Stimulated activated CD8-positive, alpha-beta memory T cell treated with anti-CD3 and anti-CD28 coated beads, Interleukin-7, amount 100 ng/mL, for 1 hour (primary cell): ENCODE data around the gene SDSL.

Experiments used
- DNase-seq, 2 donors: peaks; one replicate each; pipeline ENCODE4 v3.0.0-alpha.2; 2020; ENCODE audit warnings: low read depth in 2 of 2

Gene SDSL

GRCh38 chr12:113396828-113397496 is 25.2 kb upstream of the SDSL start:
- no peak for DNase-seq

GRCh38 chr12:113397497-113398197 is 24.5 kb upstream of the SDSL start:
- no peak for DNase-seq

DNA sequence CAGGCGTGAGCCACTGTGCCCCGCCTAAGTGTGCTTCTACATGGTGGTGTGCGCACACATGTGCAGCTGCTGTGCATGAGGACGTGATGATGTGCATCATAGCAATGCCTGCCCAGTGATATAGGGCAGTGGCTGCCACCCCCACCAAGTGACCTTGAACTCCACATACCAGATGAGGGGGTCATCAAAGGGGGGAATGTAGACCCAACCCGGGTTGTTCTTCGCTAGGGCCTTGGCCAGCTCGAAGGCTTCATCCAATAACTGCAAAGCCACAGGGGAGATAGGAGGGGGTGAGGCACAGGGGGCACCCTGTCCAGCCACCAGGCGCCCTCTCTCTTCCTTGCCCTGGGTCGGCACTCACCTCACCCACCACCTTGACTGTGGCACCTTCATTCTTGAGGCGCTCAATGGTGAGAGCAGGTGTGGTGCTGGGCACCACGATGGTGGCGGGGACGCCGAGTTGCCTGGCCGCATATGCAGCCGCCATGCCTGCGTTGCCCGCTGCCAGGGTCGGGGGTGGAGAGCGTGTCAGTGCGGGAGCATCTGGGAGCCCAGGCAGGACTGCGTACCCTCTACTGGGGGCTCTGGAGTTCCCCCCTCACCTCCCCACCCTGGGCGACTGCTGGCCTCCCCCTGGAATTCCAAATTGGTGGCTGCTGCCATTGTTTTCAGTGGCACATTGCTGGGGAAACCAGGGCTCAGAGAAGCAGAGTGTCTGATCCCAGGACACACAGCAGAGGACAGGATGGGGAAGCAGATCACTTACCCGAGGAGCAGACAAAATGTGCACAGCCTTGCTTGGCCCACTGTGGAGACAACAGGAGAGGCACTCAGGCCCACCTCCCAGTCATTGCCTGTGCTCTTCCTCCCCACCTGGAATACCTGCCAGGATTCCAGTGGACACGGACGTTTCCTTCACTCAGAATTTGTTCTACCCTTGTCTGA is 23.6 kb upstream of the SDSL start:
- no peak for DNase-seq

GRCh38 chr12:113399490-113399889 is 22.7 kb upstream of the SDSL start:
- no peak for DNase-seq

DNA sequence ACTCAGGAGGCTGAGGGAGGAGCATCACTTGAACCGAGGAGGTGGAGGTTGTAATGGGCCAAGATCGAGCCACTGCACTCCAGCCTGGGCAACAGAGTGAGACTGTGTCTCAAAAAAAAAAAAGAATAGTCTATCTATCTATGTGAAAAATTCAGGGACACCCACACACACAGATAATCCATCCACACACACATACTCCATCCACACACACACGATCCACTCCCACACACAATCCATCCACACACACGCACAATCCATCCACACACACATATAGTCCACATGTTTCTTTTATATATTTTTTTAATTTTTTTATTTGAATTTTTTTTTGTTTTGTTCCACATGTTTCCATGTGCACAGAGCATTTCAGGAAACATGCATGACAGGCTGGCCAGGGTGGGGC is 21.8 kb upstream of the SDSL start:
- no peak for DNase-seq

DNA sequence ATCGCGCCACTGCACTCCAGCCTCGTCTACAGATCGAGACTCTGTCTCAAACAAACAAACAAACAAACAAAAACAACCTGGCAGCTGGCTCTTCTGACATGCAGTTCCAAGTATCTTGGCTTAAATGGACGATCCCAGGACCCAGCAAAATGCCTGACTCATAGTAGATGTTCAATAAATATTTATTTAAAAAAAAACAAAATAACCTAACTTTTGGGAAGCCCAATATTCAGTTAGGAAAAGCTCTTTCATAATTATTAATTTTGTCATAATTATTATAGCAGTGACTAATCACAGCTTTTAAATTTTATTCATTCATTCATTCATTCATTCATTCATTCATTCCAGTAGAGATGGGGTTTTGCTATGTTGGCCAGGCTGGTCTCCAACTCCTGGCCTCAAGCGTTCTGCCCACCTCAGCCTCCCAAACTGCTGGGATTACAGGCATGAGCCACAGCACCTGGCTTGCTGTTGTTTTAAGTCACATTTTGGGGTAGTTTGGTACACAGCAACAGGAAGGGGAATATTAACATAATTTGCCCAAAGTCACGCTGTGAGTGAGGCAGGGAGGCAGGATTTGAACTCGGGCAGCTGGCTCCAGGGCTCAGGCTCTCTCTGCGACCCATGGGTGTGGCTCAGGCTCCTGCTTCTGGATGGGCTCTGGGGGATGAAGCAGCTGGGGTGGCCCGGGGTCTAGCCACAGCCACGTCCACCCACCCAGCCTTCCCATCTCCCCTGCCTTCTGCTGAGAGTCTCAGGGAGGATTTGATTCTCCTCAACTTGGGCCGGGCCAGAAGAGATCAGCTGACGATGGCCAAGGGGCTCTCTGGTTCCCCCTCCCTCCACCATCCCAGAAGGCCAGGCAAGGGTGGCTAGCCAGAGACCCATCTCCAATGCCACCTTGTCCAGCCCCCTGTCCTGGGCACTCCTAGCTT is 20.8 kb upstream of the SDSL start:
- no peak for DNase-seq

DNA sequence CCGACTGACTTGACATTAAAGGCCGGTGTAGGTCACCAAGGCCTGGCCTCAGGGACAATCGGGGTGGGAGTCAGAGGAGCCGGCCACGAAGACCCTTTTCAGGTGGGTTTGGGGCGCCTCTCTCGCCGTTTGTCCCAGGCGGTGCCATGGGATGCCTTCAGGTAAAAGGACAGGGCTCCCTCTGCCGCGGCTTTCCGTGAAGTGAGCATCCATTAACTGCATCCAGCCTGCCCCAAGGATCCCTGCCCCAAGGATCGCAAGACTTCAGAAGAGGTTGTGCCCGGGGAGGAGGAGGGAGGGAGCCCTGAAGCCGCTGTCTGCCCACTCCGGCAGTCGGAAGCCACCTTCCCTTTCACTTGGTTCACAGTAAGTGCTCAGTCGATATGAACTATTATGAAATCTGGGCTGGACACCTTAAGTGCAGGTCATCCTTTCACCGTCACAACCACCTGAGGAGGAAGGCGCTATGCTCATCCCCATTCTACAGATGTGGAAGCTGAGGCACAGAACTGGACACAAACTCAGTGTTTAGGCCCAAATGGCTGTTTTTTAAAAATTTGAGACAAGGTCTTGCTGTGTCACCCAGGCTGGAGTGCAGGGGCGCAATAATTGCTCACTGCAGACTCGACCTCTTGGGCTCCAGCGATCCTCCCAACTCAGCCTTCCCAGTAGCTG is 19.5 kb upstream of the SDSL start:
- DNase-seq: no peak

GRCh38 chr12:113403435-113404415 is 18.5 kb upstream of the SDSL start, which contains the start of gene SDS:
Gene SDS (minus strand): TSS chr12:113403887. CDS start chr12:113399708, 4,179 bp downstream.
- DNase-seq: no peak

DNA sequence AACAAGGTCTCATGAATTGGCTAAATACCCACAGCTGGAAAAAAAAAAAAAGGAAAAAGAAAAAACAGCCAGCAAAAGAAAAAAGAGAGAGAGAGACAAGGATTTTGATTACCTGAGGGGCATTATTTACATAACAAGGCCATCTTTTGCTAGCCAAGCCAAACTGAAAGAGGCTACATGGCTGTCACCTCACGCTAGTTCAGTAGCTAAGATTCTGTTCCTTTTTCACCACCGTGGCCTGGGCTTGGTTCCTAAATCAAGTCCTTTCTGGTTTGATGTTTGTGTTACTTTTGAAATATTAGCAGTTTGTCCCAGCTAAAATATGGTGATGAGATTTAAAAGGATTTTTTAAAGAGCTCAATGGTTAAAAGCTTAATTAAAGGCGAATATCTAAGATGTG is 16.5 kb upstream of the SDSL start:
- no peak for DNase-seq

DNA sequence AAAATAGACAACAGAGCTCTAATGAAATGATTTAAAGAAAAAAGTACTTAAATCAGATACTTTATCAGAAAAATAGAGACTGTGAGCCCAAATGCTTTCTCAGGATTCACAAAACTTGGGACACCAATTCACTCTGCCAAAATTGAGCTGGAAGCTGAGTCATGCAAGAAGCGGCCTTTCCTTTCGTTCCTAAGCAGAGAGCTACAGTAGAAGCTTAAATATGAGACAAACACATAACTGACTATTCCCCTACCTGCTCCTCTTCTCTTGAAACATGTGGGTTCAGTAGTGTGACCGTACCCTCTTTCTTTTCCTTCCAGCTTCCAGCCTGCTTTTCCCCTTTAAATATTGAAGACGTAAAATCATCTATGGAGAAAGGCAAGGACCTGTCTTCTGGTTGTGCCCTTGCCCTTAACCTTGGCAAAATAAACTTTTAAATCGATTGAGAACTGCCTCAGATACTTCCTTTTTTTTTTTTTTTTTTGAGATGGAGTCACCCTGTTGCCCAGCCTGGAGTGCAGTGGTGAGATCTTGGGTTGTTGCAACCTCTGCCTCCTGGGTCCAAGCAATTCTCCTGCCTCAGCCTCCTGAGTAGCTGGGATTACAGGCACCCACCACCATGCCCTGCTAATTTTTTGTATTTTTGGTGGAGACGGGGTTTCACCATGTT is 14.1 kb upstream of the SDSL start:
- DNase-seq: no peak

GRCh38 chr12:113408756-113409298 is 13.4 kb upstream of the SDSL start:
- no peak for DNase-seq

DNA sequence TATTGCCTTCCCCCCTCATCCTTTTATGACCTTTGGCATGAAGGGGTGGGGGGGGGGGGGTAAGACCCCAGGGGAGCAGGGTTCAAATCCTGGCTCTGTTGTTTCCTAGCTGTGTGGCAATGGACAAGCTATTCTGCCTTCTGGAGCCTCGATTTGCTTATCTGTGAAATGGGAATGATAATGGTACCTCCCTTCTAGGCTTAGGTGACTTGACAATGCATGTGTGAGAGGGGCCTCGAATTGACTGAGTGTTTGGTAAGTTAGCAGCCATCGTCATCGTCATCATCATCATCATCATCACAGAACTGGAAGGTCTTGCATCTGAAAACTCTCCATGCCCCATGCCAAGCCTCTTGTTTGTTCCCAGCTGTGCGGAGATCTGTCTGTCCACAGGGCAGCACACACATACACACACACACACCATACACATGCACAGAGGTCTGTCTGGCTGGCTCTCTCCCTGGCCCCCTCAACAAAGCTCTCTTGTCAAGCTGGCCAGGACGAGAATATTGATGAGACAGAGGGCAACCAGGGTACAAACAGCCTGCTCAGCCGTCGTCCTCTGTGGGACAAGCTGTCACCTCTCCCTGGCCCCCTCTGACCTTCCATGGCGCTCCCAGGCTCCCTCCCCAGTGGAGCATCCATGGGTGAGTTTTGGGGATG is 12.6 kb upstream of the SDSL start:
- DNase-seq: no peak

- DNase-seq: no peak
Measured at GRCh38 chr12:113413488-113413939, 8.7 kb upstream of the SDSL start.

- no peak for DNase-seq
Measured at GRCh38 chr12:113414519-113415038, 7.6 kb upstream of the SDSL start.

DNA sequence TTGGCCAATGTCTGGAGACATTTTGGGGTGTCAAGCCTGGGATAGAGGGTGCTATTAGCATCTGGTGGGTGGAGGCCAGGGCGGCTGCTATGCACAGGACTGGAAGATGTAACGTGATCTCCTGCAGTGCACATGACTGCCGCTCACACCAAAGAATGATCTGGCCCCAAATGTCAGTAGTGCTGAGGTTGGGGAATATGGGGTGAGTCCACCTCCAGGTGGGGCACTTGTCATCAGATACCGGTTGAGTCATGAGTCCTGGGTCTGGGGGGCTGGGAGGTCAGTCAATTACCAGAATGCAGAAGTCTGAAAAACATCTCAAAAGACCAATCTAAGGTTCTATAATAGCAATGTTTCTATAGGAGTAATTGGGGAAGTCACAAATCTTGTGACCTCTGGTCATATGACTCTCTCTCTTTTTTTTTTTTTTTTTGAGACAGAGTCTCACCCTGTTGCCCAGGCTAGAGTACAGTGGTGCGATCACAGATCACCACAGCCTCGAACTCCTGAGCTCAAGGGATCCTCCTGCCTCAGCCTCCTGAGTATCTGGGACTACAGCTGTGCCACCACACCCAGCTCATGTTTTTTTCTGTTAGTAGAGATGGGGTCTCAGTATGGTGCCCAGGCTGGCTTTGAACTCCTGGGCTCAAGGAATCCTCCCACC is 6.0 kb upstream of the SDSL start:
- DNase-seq: no peak

- no peak for DNase-seq
Measured at GRCh38 chr12:113418213-113418879, 3.8 kb upstream of the SDSL start.
